Measurements from ENCODE around the gene PLA1A. TPM values are rescaled to one million over a fixed set of nuclear protein-coding genes. Genes with fewer than 3 reads are reported as not detected.

PLA1A gene
- total RNA-seq, 1 experiment from 2014 or later: 0.75 TPM

- no peak for TF ChIP-seq CTCF (IDR thresholded peaks at IDR 0.05; ENCODE audit: insufficient read depth in 1 of 2, low read depth in 1 of 2, low read length in 1 of 2, severe bottlenecking in 1 of 2, unreplicated experiment in 1 of 2)
- Histone ChIP-seq H3K36me3 (ENCODE audit: control insufficient read depth, insufficient read depth, low read length) (no peaks in the 10 kb centered on the region), H3K9me3 (no peaks in the 10 kb centered on the region), H3K27me3 (replicated peaks; ENCODE audit: control insufficient read depth, insufficient read depth, low read length) (no peaks in the 10 kb centered on the region; the same call in 1 of the 2 replicates), H3K4me1 (peaks cover 12% of the 10 kb centered on the region), H3K4me3 (ENCODE audit: low read depth, low read length) (no peak within 1 kb of the TSS)
- no peaks in the 10 kb centered on the region for H3K9me3 Mint-ChIP-seq (ENCODE audit: unreplicated experiment)
- H3K36me3 Mint-ChIP-seq (ENCODE audit: insufficient read depth, unreplicated experiment): no peaks in the 10 kb centered on the region
- DNase-seq: no peak
- H3K4me1 Mint-ChIP-seq (ENCODE audit: low read depth, unreplicated experiment): no peaks in the 10 kb centered on the region
- no peaks in the 10 kb centered on the region for H3K27me3 Mint-ChIP-seq (ENCODE audit: insufficient read depth, unreplicated experiment)
- ChIA-PET POLR2A (no interaction called here), CTCF (no interaction called here)
- intact Hi-C loops (cut with micrococcal nuclease; ENCODE audit: unreplicated experiment): no loop called here
- H3K4me3 Mint-ChIP-seq (ENCODE audit: unreplicated experiment): no peak within 1 kb of the TSS
- H3K27ac Mint-ChIP-seq (ENCODE audit: unreplicated experiment): no peak within 1 kb of the TSS
- BruUV-seq (replicated peaks): no TSS peak
Observed at GRCh38 chr3:119660474-119661440, 63.1 kb downstream of the PLA1A start, which contains the start of gene POPDC2. TSS of gene POPDC2 (minus strand) at chr3:119660589. CDS start at chr3:119660423, 166 bp downstream.

- BruUV-seq (replicated peaks): no TSS peak
- CTCF ChIA-PET: no interaction called here
- intact Hi-C loops (cut with micrococcal nuclease; ENCODE audit: unreplicated experiment): no loop called here
Observed at GRCh38 chr3:119662604-119663373, 65.1 kb downstream of the PLA1A start.

More at GRCh38 chr3:119662604-119663373, 65.1 kb downstream of the PLA1A start:
- Histone ChIP-seq H3K9me3 (no peaks in the 10 kb centered on the region), H3K4me1 (peaks cover 13% of the 10 kb centered on the region), H3K27me3 (replicated peaks; ENCODE audit: control insufficient read depth, insufficient read depth, low read length) (no peaks in the 10 kb centered on the region), H3K36me3 (ENCODE audit: control insufficient read depth, insufficient read depth, low read length) (no peaks in the 10 kb centered on the region), H3K4me3 (ENCODE audit: low read depth, low read length) (no peak overlapping the region)
- TF ChIP-seq CTCF (IDR thresholded peaks at IDR 0.05; ENCODE audit: insufficient read depth in 1 of 2, low read depth in 1 of 2, low read length in 1 of 2, severe bottlenecking in 1 of 2, unreplicated experiment in 1 of 2): no peak
- POLR2A ChIA-PET: interaction anchor here (0.7 kb wide), 1 partner anchor 63 kb away, joined by 3 read pairs; no protein-coding TSS in a partner anchor
- Mint-ChIP-seq H3K27me3 (ENCODE audit: insufficient read depth, unreplicated experiment) (no peaks in the 10 kb centered on the region), H3K9me3 (ENCODE audit: unreplicated experiment) (no peaks in the 10 kb centered on the region), H3K4me1 (ENCODE audit: low read depth, unreplicated experiment) (no peaks in the 10 kb centered on the region), H3K36me3 (ENCODE audit: insufficient read depth, unreplicated experiment) (peaks cover 8% of the 10 kb centered on the region), H3K4me3 (ENCODE audit: unreplicated experiment) (no peak overlapping the region), H3K27ac (ENCODE audit: unreplicated experiment) (no peak overlapping the region)
- no peak for DNase-seq

Measured in Caco-2 (cell line).